Measurements from ENCODE around the gene WDR62.
A peak's percentile ranks its signal among the peaks of the same experiment; 100 is the strongest.
"Not testable (repeated sequence)": the region's sequence is repeated elsewhere in the genome, so short reads cannot be mapped to it uniquely, and the experiment has no call there.

The WDR62 gene

DNA sequence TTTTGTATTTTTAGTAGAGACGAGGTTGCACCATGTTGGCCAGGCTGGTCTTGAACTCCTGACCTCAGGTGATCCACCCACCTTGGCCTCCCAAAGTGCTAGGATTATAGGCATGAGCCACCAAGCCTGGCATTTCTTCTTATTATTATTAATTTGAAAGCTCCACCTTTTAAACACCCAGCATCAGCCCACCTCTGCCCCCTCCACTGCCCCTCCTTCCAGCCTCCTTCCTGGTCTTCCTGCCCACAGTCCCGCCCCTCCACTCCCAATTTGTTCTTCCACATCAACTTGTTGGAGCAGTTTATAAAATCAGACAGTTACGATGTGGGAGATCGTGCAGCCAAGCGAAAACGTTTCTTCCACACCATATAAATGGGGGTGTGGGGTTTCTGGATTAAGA lies 14.2 kb upstream of the WDR62 start:
- DNase-seq = no peak

DNA sequence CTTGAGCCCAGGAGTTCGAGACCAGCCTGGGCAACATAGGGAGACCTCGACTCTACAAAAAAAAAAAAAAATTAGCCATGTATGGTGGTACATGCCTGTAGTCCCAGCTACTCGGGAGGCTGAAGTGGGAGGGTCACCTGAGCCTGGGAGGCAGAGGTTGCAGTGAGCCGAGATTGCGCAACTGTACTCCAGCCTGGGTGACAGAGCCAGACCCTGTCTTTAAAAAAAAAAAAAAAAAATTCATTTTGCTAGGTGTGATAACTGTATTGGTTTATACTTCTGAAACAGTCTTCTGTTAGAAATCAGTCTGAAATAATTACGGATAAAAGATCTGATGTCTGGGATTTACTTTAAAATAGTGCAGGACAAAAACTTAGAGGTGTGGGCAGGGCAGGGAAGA lies 13.6 kb upstream of the WDR62 start:
- DNase-seq = not testable (repeated sequence)

DNA sequence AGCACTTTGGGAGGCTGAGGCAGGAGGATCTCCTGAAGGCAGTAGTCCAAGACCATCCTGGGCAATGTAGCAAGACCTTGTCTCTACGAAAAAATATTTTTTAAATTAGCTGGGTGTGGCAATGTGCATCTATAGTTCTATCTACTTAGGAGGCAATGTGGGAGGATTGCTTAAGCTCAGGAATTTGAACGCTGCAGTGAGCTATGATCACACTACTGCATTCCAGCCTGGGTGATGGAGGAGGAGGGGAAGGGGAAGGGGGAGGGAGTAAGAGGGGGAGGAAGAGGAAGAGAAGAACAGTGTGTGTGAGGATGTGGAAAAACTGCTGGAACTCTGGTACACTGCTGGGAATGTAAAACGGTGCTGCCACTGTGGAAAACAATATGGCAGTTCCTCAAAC lies 12.9 kb upstream of the WDR62 start:
- no peak for DNase-seq

DNA sequence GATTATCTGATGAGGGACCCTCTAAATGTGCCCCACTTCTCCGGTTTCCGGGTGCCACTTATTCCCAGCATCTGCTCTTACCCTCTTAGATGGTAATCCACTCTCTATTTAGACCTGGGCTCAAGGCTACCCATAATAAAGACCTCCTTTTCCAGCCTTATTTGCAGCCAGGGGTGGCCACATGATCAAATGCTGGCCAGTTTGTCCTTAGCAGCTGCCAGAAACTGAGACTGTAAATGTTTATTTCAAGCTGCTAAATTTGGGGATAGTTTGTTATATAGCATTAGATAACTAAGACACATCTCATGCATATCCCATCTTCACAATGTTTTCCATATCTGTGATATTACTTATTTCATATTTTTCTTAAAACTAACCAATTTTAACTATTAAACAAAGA lies 10.7 kb upstream of the WDR62 start:
- DNase-seq = no peak

DNA sequence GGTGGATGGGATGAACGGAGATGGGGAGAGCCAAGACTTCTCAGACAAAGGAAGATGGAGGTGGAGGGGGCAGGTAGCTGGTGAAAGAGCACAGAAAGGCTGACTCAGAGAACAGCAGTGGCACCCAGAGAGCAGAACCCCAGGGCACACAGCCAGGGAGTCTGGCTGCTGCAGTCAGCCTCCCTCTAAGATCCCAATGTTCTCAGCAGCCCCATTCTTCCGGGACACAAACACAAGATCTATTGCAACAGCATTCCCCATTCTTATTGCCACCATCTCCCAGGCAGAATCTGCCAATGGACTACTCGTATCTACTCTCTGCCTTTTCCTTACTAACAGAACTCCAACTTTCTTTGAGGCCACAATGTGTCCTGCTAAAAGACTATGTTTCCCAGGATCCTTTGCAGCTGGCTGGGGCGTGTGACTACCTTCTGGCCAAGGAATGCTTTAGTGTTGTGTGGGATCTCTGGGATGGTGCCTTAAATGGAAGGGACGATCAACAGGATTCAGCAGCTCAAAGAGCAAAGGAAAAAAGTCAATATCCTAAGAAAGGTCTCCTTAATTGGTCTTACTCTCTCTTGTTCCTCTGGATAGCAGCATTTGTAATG lies 8.2 kb upstream of the WDR62 start:
- DNase-seq = no peak

DNA sequence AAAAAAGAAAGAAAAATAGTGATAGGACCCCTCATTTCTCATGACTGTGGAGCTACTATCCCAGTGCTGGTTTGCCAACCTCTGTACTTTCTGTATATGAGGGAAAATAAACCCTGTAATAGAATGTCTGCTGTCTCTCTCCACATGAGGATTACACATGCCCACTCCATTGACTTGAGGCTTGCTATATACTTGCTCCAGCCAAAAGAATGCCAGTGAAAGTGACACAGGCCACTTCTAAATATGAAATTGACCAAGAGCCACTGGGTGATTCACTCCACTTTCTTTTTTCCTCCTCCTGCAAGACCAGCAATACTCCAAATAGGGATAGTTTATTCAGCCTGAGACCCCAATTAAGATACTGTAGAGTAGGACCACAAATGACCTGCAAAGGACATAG lies 6.9 kb upstream of the WDR62 start:
- DNase-seq = no peak

DNA sequence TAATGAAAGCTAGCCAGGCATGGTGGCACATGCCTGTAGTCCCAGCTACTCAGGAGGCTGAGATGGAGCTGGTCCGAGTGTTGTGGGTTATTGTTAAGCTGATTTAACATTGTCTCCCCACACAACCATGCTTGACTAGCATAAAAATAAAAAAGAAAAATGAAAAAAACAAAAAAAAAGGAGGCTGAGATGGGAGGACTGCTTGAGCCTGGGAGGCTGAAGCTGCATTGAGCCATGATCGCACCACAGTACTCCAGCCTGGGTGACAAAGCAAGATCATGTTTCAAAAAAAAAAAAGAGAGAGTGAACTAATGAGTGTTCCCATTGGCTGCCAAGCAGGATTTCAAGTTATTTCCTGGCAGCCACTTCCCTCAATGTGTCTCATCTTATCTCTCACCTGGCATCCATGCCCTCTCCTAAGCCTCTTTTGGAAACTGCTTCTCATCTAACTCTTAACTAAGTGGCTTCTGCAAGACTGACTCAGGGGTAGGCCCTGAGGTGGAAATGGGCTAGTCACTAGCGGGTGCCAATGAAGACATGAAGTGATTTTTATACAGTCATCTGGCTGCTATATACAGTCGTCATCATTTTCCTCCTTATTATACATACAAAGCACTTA lies 5.5 kb upstream of the WDR62 start:
- no peak for DNase-seq

DNA sequence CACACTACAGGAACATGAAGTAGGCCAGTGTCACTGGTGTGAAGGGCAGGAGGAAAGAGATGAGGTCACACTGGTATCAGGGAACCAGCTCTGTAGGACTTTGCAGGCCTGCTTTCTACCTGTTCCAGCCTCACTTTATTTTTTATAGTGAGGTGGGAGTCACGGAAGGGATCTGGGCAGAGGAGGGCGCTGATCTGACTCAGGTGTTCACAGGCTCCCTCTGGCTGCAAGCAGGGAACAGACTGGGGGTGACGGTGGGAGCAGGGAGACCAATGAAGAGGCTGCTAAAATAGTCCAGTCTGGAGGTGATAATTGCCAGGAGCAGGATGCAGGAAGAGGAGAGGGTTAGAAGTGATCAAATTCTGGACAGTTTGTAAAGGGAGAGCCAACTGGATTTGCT lies 3.5 kb upstream of the WDR62 start:
- no peak for DNase-seq

DNA sequence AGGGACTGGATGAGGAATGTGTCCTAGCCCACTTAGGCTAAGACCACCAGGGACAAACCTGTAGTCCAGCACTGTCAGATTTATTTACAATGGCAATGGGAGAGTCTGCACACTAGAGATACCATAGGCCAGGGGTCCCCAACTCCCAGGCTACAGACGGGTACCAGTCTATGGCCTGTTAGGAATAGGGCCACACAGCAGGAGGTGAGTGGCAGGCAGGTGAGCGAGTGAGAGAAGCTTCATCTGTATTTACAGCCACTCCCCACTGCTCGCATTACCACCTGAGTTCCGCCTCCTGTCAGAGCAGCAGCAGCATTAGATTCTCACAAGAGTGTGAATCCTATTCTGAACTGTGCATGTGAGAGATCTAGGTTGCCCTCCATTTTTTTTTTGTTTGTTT lies 3.1 kb upstream of the WDR62 start:
- DNase-seq = no peak

DNA sequence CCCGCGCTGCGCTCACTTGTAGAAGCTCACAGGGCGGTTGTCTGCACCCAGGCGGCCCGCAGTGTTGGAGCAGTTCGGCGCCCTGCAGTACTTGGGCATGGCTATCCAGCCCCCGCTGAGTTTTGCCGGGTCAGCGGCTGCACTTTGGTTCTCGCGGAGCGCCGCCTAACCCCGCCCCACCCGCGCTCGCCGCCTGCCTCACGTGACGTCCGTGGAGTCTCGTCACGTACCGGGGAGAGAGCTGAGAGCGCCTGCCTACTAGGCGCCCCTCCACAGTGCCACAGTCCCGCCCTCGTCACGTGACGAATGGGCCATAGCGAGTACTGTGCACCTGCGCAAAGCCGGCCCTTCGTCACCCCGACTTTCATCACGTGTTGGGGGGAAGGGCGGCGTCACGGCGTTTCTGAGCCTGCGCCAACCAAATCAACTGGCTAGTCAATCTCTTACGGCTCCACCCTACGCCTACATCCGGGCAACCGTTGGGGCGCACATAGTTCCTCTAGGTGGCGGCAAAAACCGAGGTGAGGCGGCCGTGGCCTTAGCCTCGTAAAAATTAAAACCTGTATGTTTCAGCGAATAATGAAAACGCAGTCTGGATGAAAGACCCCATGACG lies 471 bp upstream of the WDR62 start, which contains the start of gene THAP8:
TSS of gene THAP8 (minus strand) at position 167 of the 614 bp plus-strand sequence. CDS start at position 99, 68 bp downstream.
- peak; percentile 100 for DNase-seq

DNA sequence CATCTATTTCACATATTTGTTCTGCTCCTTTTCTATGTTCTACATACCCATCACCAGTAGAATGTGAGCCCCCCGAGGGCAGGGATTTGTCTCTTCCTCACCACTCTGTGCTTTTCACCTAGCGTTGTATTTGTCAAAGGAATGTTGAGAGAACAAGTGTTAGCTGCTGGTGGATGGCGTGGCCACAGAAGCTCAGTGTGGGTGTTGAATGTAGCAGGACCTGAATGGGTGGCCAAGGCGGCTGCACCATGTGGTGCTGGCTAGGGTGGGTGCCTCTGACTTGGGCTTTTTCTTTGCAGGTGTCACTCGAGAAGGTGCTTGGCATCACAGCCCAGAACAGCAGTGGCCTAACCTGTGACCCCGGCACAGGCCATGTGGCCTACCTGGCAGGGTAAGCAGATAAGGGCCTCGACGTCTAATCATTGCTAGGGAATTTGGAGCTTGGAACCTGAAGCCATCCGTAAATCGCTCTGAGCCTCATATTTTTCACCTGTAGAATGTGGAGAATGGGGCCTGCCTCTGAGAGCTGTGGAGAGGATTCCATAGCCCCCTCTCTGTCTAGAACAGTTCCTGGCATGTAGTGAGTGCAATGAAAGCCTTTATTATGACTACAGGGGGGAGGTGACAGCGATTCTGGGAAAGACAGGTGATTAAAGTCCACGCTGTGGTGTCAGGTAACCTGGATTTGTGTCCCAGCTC lies 3.9 kb downstream of the WDR62 start:
- no peak for DNase-seq

DNA sequence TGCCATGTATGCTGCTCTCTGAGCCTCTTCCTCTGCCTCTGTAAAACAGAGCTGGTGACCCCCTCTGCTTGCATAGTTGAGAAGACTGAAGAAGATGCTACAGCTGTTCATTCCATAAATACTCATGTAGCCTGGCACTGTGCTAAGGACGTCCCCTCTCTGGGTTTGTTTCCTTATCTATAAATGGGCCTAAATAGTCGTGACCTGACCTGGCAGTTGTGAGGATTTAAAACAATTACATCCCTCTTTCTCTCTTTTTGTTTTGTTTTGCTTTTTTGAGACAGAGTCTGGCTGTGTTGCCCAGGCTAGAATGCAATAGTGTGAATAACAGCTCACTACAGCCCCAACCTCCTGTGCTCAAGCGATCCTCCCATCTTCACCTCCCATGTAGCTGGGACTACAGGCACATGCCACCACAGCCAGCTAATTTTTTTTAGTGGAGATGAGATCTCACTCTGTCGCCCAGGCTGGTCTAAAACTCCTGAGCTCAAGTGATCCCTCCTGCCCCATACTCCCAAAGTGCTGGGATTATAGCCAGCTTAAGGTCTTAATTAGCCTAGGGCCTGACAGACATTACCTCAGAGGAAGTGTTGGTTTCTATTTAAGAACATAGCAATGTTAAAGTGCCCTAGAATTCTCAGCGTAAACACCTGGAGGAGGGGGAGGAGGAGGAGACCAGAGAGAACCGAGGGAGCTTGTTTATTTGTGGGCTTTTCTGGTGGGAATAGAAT lies 4.6 kb downstream of the WDR62 start:
- DNase-seq = no peak

DNA sequence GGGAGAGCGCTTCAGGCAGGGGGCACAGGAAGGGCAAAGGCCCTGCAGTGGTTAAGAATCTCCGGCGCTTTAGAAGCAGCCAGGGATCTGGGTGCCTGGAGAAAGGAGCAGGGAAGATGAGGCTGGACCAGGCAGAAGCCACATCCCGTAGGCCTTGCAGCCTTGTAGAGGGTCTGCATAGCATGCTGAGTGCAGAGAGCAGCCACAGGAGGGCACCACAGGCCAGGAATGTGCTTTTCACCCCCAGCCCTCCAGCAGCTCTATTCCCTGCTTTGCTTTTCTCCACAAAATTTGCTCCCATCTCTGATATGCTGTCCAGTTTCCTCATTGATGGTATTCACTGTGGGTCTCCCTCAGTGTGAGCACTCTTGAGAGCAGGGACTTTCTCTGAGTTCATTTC lies 5.7 kb downstream of the WDR62 start:
- no peak for DNase-seq

DNA sequence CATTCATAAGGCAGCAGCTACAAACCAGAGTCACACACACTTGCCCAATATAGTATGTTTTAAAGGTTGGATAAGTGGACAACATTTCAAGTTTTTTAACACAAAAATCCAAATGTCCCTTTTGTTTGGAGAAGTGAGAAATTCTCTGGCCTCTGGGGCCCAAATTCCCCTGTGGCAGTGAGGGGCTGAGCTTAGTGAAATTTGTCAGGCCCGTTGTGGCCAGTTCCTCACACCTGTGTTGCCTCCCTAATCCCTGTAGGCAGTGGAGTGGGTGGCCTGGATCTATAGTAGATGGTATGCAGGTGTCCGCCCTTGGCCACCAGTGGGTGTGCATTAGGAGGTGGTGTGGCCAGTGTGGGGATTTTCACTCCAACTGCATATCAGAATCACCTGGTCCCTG lies 6.7 kb downstream of the WDR62 start:
- no peak for DNase-seq

DNA sequence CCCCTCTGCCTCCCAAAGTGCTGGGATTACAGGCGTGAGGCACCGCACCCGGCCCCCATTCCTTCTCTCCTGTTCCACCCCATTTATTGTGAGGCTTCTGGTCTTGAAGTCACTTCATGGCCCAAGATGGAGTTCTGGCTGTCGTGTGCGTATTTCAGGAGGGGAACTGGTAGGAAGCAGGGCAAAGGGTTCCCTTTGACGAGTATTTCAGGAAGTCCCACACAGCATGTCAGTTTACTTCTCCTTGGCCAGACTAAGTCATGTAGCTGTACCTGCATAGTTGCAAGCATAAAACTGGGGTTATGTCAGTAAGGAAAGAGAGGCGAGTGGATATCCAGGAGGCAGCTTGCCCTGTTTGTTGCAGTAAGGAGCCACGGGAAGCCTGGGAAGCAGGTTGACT lies 10.1 kb downstream of the WDR62 start:
- DNase-seq = no peak

DNA sequence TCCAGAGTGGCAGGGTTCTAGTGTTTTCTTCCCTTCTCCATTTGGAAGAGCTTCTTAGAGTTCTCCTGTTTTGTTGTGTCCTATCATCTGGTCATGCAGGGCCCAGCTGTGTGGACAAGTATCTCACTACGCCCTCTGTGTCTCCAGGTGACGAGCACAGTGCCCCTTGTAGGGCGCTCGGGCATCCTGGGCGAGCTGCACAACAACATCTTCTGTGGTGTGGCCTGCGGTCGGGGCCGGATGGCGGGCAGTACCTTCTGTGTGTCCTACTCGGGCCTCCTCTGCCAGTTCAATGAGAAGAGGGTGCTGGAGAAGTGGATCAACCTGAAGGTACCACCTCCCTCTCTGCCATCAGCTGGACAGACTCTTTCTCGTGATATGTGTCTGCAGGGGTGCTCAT lies 13.0 kb downstream of the WDR62 start:
- DNase-seq = no peak

DNA sequence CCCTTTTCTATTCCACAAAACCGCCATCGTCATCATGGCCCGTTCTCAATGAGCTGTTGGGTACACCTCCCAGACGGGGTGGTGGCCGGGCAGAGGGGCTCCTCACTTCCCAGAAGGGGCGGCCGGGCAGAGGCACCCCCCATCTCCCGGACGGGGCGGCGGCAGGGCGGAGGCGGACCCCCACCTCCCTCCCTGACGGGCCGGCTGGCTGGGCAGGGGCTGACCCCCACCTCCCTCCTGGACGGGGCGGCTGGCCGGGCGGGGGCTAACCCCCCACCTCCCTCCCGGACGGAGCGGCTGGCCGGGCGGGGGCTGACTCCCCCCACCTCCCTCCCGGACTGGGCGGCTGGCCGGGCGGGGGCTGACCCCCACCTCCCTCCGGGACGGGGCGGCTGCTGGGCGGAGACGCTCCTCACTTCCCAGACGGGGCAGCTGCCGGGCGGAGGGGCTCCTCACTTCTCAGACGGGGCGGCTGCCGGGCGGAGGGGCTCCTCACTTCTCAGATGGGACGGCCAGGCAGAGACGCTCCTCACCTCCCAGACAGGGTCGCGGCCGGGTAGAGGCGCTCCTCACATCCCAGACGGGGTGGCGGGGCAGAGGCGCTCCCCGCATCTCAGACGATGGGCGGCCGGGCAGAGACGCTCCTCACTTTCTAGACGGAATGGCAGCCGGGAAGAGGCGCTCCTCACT lies 14.3 kb downstream of the WDR62 start:
- DNase-seq = not testable (repeated sequence)

DNA sequence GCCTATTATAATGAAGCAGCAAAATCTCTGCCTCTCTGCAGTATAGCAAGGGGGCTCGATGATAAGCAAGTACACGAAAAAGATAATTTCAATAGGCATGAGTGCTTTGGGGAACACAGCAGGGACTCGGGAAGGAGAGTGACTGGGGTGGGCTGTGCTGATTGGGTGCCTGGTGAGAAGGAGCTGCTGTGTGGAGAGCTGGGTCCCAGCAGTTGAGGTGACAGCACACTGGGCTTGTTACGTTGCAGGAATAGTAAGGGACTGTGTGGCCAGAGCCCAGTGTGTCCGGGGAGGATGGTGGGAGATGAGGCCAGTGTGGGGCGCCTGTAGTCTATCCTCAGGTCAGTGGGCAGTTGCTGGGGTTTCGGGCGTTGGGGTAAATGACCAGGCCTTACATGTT lies 17.4 kb downstream of the WDR62 start:
- DNase-seq = no peak

DNA sequence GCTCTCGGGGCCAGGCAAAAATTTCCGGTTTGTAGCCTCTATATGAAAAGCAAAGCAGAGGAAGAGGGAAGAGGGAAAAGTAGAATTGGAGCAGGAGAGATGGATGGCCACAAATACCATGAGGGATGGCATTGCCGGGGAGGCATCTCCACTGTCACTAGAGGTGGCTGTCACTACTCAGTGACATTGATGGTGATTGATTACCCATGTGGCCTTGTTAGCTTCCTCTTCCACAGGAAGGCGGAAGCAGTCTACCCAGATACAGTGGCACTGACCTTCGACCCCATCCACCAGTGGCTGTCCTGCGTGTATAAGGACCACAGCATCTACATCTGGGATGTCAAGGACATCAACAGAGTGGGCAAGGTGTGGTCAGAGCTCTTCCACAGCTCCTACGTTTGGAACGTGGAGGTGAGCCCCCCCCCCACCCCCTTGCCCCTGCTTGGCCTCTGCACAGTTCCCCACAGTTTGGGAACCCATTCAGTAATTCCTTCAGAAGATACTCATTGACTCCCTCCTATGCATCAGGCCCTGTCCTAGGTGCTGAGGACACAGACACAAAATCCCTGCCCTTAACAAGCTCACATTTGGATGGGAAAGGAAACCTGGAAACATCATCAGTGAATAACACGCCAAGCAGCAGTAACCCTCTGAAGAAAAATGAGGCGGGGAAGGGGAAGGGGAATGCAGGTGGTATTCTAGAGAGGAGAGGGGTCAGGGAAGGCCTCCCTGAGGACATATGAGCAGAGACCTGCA lies 18.6 kb downstream of the WDR62 start:
- no peak for DNase-seq

DNA sequence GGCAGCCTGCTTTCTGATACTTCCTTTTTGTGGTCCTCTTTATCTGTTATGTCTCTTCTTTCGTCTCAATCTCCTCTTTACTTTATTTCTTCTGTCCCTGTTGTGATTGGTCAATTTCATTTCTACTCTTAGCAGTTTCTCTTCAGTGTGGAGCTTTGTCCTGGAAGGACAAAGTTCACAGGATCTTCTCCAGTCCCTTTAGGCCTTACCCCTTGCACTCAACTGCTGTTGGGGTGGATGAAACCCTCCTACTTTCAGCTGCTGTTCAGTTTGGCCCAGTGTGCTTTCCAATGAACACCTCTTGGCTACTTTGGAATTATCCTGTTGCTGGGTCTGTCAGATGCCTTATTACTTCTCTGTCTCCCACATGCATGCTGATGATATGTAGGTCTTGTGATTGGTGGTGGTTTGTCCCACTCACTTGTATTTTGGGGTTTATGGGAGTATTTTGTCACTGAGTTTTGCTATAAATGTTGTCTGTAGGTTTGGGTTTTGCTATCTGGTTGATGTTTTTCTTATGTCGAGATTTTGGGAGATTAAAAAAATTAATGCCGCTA lies 24.8 kb downstream of the WDR62 start:
- DNase-seq = no peak

DNA sequence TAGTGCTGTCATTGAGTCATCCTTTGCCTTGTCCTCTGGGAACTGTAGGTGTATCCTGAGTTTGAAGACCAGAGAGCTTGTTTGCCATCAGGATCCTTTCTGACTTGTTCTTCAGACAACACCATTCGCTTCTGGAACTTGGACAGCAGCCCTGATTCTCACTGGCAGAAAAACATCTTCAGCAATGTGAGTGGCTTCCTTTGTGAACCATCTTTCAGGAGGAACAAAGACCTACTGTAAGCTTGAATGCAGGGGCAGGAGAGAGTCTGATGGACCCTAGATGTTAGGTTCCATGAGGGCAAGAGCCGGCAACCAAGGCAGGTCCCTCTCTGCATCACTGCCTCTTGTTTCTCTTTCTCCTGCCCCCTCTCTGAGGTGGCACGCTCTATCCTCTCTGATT lies 26.7 kb downstream of the WDR62 start:
- no peak for DNase-seq

DNA sequence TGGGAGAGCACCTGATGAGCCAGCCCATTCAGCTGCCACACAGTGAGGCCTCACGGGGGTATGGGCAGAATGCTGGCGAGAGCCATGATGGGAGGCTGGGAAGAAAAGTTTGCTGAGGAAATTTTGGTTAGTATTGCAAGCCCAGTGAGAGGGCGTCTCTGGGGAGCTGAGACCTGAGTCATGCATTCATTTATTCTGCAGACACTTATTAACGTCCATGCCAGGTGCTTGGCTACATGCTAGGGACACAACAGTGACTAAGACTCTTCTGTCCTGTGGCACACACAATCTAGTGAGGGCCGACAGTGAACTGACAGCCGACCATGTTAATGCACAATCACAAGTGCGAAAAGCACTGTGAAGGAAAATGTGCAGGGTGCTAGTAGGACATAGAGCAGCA lies 27.2 kb downstream of the WDR62 start:
- DNase-seq = no peak

All from activated effector memory CD4-positive, alpha-beta T cell treated with Interleukin-2 at 50 U/mL for 16 hours (primary cell).